ENCODE data around the gene PIGT.

Gene PIGT

GRCh38 chr20:45374966-45375365 is 41.0 kb upstream of the PIGT start:
- no peak for DNase-seq
- no peaks in the 10 kb centered on the region for H3K36me3 ChIP-seq
- H3K9me3 ChIP-seq, result no peaks in the 10 kb centered on the region
- H3K27ac ChIP-seq, result peak overlapping the region in 1 of 2 donors; percentile 94
- H3K27me3 ChIP-seq, result no peaks in the 10 kb centered on the region
- H3K4me3 ChIP-seq, result no peak overlapping the region
- peaks cover 0 to 36% (median 14%) of the 10 kb centered on the region in 4 donors for H3K4me1 ChIP-seq
- no peak for TF ChIP-seq CTCF (IDR thresholded peaks at IDR 0.05)
- intact Hi-C loops (cut with DNase I; ENCODE audit: low total_unique reads), result loop anchor here (5.0 kb wide), 2 partner anchors 32 to 53 kb away; partner anchors contain the start of gene DBNDD2

- intact Hi-C loops (cut with DNase I; ENCODE audit: low total_unique reads), result no loop called here
- Histone ChIP-seq H3K36me3 (no peaks in the 10 kb centered on the region), H3K27ac (peak overlapping the region in 1 of 2 donors; percentile 94), H3K4me1 (peaks cover 0 to 32% (median 12%) of the 10 kb centered on the region in 4 donors), H3K4me3 (no peak overlapping the region), H3K9me3 (no peaks in the 10 kb centered on the region), H3K27me3 (no peaks in the 10 kb centered on the region)
- no peak for DNase-seq
- TF ChIP-seq CTCF (IDR thresholded peaks at IDR 0.05), result no peak
These were observed 38.7 kb upstream of the PIGT start for GRCh38 chr20:45377269-45377668.

- H3K9me3 ChIP-seq, result no peaks in the 10 kb centered on the region
- no peaks in the 10 kb centered on the region for H3K36me3 ChIP-seq
- H3K27me3 ChIP-seq, result no peaks in the 10 kb centered on the region
- intact Hi-C loops (cut with DNase I; ENCODE audit: low total_unique reads), result no loop called here
- H3K27ac ChIP-seq, result peak within 1 kb of the TSS in 1 of 2 donors; percentile 94
- no peak for TF ChIP-seq CTCF (IDR thresholded peaks at IDR 0.05)
- no peak for DNase-seq
- peaks cover 0 to 24% (median 6%) of the 10 kb centered on the region in 4 donors for H3K4me1 ChIP-seq
- H3K4me3 ChIP-seq, result no peak within 1 kb of the TSS
These were observed 37.8 kb upstream of the PIGT start, which contains the start of gene TP53TG5 for GRCh38 chr20:45378191-45378590. Gene TP53TG5 (minus strand): TSS chr20:45378325. CDS start chr20:45378236, 89 bp downstream.

- Histone ChIP-seq H3K4me3 (no peak overlapping the region), H3K27ac (no peak overlapping the region), H3K9me3 (no peaks in the 10 kb centered on the region), H3K27me3 (no peaks in the 10 kb centered on the region), H3K4me1 (no peaks in the 10 kb centered on the region), H3K36me3 (no peaks in the 10 kb centered on the region)
- no peak for TF ChIP-seq CTCF (IDR thresholded peaks at IDR 0.05)
- intact Hi-C loops (cut with DNase I; ENCODE audit: low total_unique reads), result no loop called here
- no peak for DNase-seq
These were observed 28.7 kb upstream of the PIGT start for GRCh38 chr20:45387274-45387673.

- peaks cover 0 to 8% (median 0%) of the 10 kb centered on the region in 3 donors for H3K36me3 ChIP-seq
- H3K27me3 ChIP-seq, result no peaks in the 10 kb centered on the region
- H3K4me1 ChIP-seq, result no peaks in the 10 kb centered on the region
- TF ChIP-seq CTCF (IDR thresholded peaks at IDR 0.05), result no peak
- H3K27ac ChIP-seq, result no peak overlapping the region
- no peak overlapping the region for H3K4me3 ChIP-seq
- H3K9me3 ChIP-seq, result no peaks in the 10 kb centered on the region
- intact Hi-C loops (cut with DNase I; ENCODE audit: low total_unique reads), result no loop called here
- no peak for DNase-seq
These were observed 25.0 kb upstream of the PIGT start for GRCh38 chr20:45390931-45391330.

- no peaks in the 10 kb centered on the region for H3K27me3 ChIP-seq
- H3K36me3 ChIP-seq, result peaks cover 0 to 8% (median 0%) of the 10 kb centered on the region in 3 donors
- no peak overlapping the region for H3K4me3 ChIP-seq
- no peak for DNase-seq
- H3K4me1 ChIP-seq, result no peaks in the 10 kb centered on the region
- intact Hi-C loops (cut with DNase I; ENCODE audit: low total_unique reads), result no loop called here
- TF ChIP-seq CTCF (IDR thresholded peaks at IDR 0.05), result no peak
- H3K9me3 ChIP-seq, result no peaks in the 10 kb centered on the region
- no peak overlapping the region for H3K27ac ChIP-seq
These were observed 24.4 kb upstream of the PIGT start for GRCh38 chr20:45391559-45391958.

All from tibial artery (tissue), 4 donors.